Astrocyte (in vitro differentiated cells and primary cell): ENCODE data around the gene ABLIM2.

ENCODE experiments used
- EZH2 ChIP-seq: IDR thresholded peaks from 2 replicates; pipeline ENCODE4 v1.6.1; 2012; ENCODE audit warnings: mild to moderate bottlenecking, low read length, inconsistent platforms; ENCODE audit not compliant: insufficient read depth
- TF ChIP-seq, protein P1 (sequence below): IDR thresholded peaks from 2 replicates; pipeline ENCODE4 v1.5.1; 2011; ENCODE audit warnings: low read depth, mild to moderate bottlenecking, inconsistent platforms, low read length, moderate library complexity; ENCODE audit not compliant: insufficient read depth

DNA sequence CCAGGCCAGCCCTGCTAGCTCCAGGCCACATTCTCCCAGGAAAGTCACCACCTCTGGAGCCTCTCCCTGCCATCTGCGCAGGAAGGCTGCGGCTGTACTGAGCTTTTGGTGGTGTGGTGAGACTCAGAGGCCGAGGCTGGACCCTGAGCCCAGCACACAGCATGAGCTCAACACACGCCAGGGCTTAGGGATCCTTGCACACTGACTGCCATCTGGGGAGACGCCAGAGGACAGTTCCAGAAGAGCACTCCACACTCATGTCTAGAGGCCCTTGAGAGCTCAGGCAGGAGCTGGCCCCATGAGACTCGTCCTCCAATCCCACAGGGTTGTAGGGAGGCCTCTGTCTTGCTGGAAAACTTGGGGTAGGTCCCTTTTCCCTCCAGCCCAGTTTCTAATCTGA, 40.6 kb downstream of the ABLIM2 start:
- no peak for TF ChIP-seq EZH2
- TF ChIP-seq, protein P1, sequence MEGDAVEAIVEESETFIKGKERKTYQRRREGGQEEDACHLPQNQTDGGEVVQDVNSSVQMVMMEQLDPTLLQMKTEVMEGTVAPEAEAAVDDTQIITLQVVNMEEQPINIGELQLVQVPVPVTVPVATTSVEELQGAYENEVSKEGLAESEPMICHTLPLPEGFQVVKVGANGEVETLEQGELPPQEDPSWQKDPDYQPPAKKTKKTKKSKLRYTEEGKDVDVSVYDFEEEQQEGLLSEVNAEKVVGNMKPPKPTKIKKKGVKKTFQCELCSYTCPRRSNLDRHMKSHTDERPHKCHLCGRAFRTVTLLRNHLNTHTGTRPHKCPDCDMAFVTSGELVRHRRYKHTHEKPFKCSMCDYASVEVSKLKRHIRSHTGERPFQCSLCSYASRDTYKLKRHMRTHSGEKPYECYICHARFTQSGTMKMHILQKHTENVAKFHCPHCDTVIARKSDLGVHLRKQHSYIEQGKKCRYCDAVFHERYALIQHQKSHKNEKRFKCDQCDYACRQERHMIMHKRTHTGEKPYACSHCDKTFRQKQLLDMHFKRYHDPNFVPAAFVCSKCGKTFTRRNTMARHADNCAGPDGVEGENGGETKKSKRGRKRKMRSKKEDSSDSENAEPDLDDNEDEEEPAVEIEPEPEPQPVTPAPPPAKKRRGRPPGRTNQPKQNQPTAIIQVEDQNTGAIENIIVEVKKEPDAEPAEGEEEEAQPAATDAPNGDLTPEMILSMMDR, result no peak
